ENCODE measurements around the gene DAB2. TPM values are rescaled to one million over a fixed set of nuclear protein-coding genes. Genes with fewer than 3 reads are reported as not detected.

Gene DAB2
- total RNA-seq, 4 donors from 2014 or later: 7.2 to 18.5 (median 16.3) TPM

GRCh38 chr5:39422728-39423285 lies 2.0 kb downstream of the DAB2 start:
- in situ Hi-C loops (cut with MboI; ENCODE audit: low sequenced_read_pairs in 4 of 4): no loop called here
- Histone ChIP-seq H3K27me3 (peaks cover 0 to 14% (median 3%) of the 10 kb centered on the region in 3 donors), H3K4me1 (peaks cover 35 to 48% of the 10 kb centered on the region in 2 donors), H3K4me3 (peak overlapping the region; percentile 52 to 71 (median 64)), H3K9me3 (no peaks in the 10 kb centered on the region), H3K27ac (peak overlapping the region; percentile 75 to 83 (median 82)), H3K36me3 (no peaks in the 10 kb centered on the region)
- DNase-seq (no peak), ATAC-seq (no peak)
- intact Hi-C loops (cut with DNase I; ENCODE audit: low total_unique reads): loop anchor here (5.0 kb wide), 1 partner anchor 94 kb away; no protein-coding TSS in a partner anchor
- TF ChIP-seq POLR2A (IDR thresholded peaks at IDR 0.05) (no peak), CTCF (IDR thresholded peaks at IDR 0.05 in 4 of 5, conservative IDR thresholded peaks at IDR 0.05 in 1 of 5) (no peak)

GRCh38 chr5:39422036-39422606 lies 2.7 kb downstream of the DAB2 start:
- peaks cover 0 to 14% (median 3%) of the 10 kb centered on the region in 3 donors for H3K27me3 ChIP-seq
- H3K9me3 ChIP-seq: no peaks in the 10 kb centered on the region
- intact Hi-C loops (cut with DNase I; ENCODE audit: low total_unique reads) (loop anchor here (5.0 kb wide), 1 partner anchor 95 kb away; no protein-coding TSS in a partner anchor), in situ Hi-C loops (cut with MboI; ENCODE audit: low sequenced_read_pairs in 4 of 4) (no loop called here)
- DNase-seq (no peak), ATAC-seq (no peak)
- H3K27ac ChIP-seq: peak overlapping the region; percentile 75 to 83 (median 82)
- no peak for TF ChIP-seq CTCF (IDR thresholded peaks at IDR 0.05 in 4 of 5, conservative IDR thresholded peaks at IDR 0.05 in 1 of 5)
- no peak for TF ChIP-seq POLR2A (IDR thresholded peaks at IDR 0.05)
- H3K36me3 ChIP-seq: no peaks in the 10 kb centered on the region
- H3K4me3 ChIP-seq: peak overlapping the region; percentile 1 to 71 (median 64)
- peaks cover 35 to 48% of the 10 kb centered on the region in 2 donors for H3K4me1 ChIP-seq

GRCh38 chr5:39420482-39421145 lies 4.2 kb downstream of the DAB2 start:
- intact Hi-C loops (cut with DNase I; ENCODE audit: low total_unique reads): loop anchor here (5.0 kb wide), 1 partner anchor 97 kb away; no protein-coding TSS in a partner anchor
- Histone ChIP-seq H3K4me1 (peaks cover 35 to 37% of the 10 kb centered on the region in 2 donors), H3K4me3 (peak overlapping the region in 3 of 4 donors; percentile 18 to 71 (median 23)), H3K36me3 (no peaks in the 10 kb centered on the region), H3K27ac (peak overlapping the region; percentile 75 to 83 (median 82)), H3K27me3 (peaks cover 0 to 9% (median 0%) of the 10 kb centered on the region in 3 donors), H3K9me3 (no peaks in the 10 kb centered on the region)
- TF ChIP-seq POLR2A (IDR thresholded peaks at IDR 0.05) (peak in 1 of 2 donors; percentile 33), CTCF (IDR thresholded peaks at IDR 0.05 in 4 of 5, conservative IDR thresholded peaks at IDR 0.05 in 1 of 5) (no peak)
- peak; percentile 31 to 32 for ATAC-seq
- in situ Hi-C loops (cut with MboI; ENCODE audit: low sequenced_read_pairs in 4 of 4): no loop called here
- DNase-seq: peak; percentile 44 to 61

- DNase-seq (no peak), ATAC-seq (no peak)
- Histone ChIP-seq H3K4me3 (no peak overlapping the region), H3K36me3 (no peaks in the 10 kb centered on the region), H3K4me1 (peaks cover 28 to 34% of the 10 kb centered on the region in 2 donors), H3K9me3 (no peaks in the 10 kb centered on the region), H3K27ac (peak overlapping the region; percentile 75 to 83 (median 82)), H3K27me3 (peaks cover 0 to 9% (median 0%) of the 10 kb centered on the region in 3 donors)
- TF ChIP-seq POLR2A (IDR thresholded peaks at IDR 0.05): no peak
- no peak for TF ChIP-seq CTCF (IDR thresholded peaks at IDR 0.05 in 4 of 5, conservative IDR thresholded peaks at IDR 0.05 in 1 of 5)
- in situ Hi-C loops (cut with MboI; ENCODE audit: low sequenced_read_pairs in 4 of 4): no loop called here
- intact Hi-C loops (cut with DNase I; ENCODE audit: low total_unique reads): loop anchor here (5.0 kb wide), 1 partner anchor 98 kb away; no protein-coding TSS in a partner anchor
Measured at GRCh38 chr5:39419796-39420195, 5.0 kb downstream of the DAB2 start.

Data from gastrocnemius medialis (tissue), 4 donors.